Body of pancreas (tissue), 4 donors: ENCODE measurements around the gene SCUBE1. TPM values are rescaled to one million over a fixed set of nuclear protein-coding genes. Genes with fewer than 3 reads are reported as not detected.

Source experiments
- ATAC-seq: fragments of 150-250 bp; one replicate; pipeline ENCODE4 v1.9.1; 2016
- DNase-seq, 4 donors: peaks; one replicate each; pipeline ENCODE4 v3.0.0-alpha.2; 2019
- H3K27ac ChIP-seq, 4 donors: fragments of 200-600 bp; sonication (generic); 1 replicate in 3 of 4; 2 replicates in 1 of 4; pipeline versions ENCODE4 v1.5.1 to v1.6.1; 2016 to 2019; ENCODE audit warnings: mild to moderate bottlenecking in 1 of 4, mixed read lengths in 1 of 4, moderate library complexity in 1 of 4
- H3K27me3 ChIP-seq, 2 donors: fragments of 200-600 bp; sonication (generic); one replicate each; pipeline ENCODE4 v1.6.0; 2016; ENCODE audit warnings: mild to moderate bottlenecking in 1 of 2
- H3K36me3 ChIP-seq, 2 donors: fragments of 200-600 bp; sonication (generic); replicated peaks in 1 of 2; 2 replicates each; pipeline ENCODE4 v1.5.1; 2016; ENCODE audit warnings: low read depth in 2 of 2; ENCODE audit not compliant: insufficient read depth in 1 of 2
- H3K4me1 ChIP-seq: fragments of 200-600 bp; sonication (generic); one replicate; pipeline ENCODE4 v1.6.0; 2016
- H3K4me3 ChIP-seq, 2 donors: fragments of 200-600 bp; sonication (generic); 1 replicate in 1 of 2; 2 replicates in 1 of 2; pipeline ENCODE4 v1.5.1; 2016 to 2019
- H3K9me3 ChIP-seq, 3 donors: fragments of 200-600 bp; sonication (generic); 1 replicate in 2 of 3; 2 replicates in 1 of 3; pipeline ENCODE4 v1.5.1; 2016
- POLR2A ChIP-seq, 3 donors: fragments of 450-650 bp; IDR thresholded peaks; one replicate each; pipeline ENCODE4 v1.6.1; 2016; ENCODE audit warnings: antibody characterized with exemption in 3 of 3, mild to moderate bottlenecking in 2 of 3
- WGBS, 2 donors: methylation state at CpG; one replicate each; pipeline ENCODE4 v1.1.5; 2017; 5-methylcytosine and 5-hydroxymethylcytosine counted together
- intact Hi-C: fragments of 100-400 bp; cut with DNase I; formaldehyde crosslinking; loops from one replicate; pipeline ENCODE4 v1.15.1; 2023
- total RNA-seq, 2 donors: library from RNA; depleted of rRNA; stranded (reverse); fragments of >200 nt; gene quantifications; one replicate each; pipeline ENCODE4 v1.1.0, GENCODE V29; 2016
- TF ChIP-seq, protein P1 (sequence below), 7 experiments: fragments of 450-650 bp in 4 of 7; fragments of 200-600 bp in 3 of 7; sonication (generic) in 3 of 7; IDR thresholded peaks; one replicate each; pipeline ENCODE4 v1.5.1; 2016 to 2019; ENCODE audit warnings: antibody characterized with exemption in 7 of 7

SCUBE1 gene
- total RNA-seq, 2 donors from 2014 or later = under 0.01 to 0.26 TPM

DNA sequence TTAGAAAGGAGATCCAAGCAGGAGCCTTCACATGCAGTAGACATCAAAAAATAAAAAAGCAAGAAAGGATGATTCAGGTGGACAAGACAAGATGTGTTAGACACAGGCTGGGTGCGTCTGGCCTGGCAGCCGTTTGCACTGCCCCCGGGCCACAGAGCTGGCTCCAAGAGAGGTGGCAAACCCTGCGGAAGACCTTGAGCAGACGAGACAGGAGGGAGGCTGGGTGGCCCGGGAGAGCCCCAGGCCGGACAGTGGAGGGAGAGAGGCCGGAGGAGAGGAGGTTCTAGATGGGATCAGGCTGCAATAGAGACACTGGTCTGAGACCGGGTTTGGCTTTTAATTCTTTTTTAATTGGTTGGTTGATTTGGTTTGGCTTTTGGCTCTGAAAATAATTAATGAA is 86.6 kb downstream of the SCUBE1 start:
- H3K4me1 ChIP-seq = no peaks in the 10 kb centered on the region
- H3K27me3 ChIP-seq = no peaks in the 10 kb centered on the region

DNA sequence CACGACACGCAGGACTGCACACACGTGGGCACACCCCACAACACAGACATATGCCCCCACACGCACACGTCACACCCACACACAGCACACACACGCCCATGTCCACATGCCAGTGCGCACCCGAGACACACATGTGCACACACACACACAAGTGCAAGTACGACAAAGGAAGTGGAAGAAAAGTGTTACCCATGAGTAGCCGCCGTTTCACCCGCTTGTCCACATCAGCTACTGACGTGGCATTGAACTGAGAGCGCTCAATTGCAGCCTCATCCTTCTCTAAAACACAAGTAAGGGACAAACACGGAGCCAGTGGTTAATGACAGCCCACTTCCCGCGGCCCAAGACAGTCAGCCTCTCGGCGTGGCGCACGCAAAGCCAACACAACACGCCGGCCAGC is 87.9 kb downstream of the SCUBE1 start:
- Histone ChIP-seq H3K4me1 (no peaks in the 10 kb centered on the region), H3K27me3 (no peaks in the 10 kb centered on the region), H3K9me3 (no peaks in the 10 kb centered on the region), H3K36me3 (no peaks in the 10 kb centered on the region), H3K27ac (no peak overlapping the region), H3K4me3 (no peak overlapping the region)
- intact Hi-C loops = no loop called here
- ATAC-seq = no peak
- no peak for DNase-seq
- 64 to 66% methylated on average over 21 to 23 of the region's 23 CpGs for WGBS, 2 donors
- TF ChIP-seq POLR2A (IDR thresholded peaks at IDR 0.05) = no peak
- TF ChIP-seq, protein P1, sequence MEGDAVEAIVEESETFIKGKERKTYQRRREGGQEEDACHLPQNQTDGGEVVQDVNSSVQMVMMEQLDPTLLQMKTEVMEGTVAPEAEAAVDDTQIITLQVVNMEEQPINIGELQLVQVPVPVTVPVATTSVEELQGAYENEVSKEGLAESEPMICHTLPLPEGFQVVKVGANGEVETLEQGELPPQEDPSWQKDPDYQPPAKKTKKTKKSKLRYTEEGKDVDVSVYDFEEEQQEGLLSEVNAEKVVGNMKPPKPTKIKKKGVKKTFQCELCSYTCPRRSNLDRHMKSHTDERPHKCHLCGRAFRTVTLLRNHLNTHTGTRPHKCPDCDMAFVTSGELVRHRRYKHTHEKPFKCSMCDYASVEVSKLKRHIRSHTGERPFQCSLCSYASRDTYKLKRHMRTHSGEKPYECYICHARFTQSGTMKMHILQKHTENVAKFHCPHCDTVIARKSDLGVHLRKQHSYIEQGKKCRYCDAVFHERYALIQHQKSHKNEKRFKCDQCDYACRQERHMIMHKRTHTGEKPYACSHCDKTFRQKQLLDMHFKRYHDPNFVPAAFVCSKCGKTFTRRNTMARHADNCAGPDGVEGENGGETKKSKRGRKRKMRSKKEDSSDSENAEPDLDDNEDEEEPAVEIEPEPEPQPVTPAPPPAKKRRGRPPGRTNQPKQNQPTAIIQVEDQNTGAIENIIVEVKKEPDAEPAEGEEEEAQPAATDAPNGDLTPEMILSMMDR (IDR thresholded peaks at IDR 0.05) = no peak

More for the DNA sequence above, 86.6 kb downstream of the SCUBE1 start:
- Histone ChIP-seq H3K36me3 (no peaks in the 10 kb centered on the region), H3K4me3 (no peak overlapping the region), H3K27ac (no peak overlapping the region), H3K9me3 (no peaks in the 10 kb centered on the region)
- intact Hi-C loops = no loop called here
- DNase-seq = no peak
- no peak for TF ChIP-seq POLR2A (IDR thresholded peaks at IDR 0.05)
- TF ChIP-seq, protein P1 (IDR thresholded peaks at IDR 0.05) = no peak
- ATAC-seq = no peak
- WGBS, 2 donors = 58 to 62% methylated on average over 9 of the region's 9 CpGs

DNA sequence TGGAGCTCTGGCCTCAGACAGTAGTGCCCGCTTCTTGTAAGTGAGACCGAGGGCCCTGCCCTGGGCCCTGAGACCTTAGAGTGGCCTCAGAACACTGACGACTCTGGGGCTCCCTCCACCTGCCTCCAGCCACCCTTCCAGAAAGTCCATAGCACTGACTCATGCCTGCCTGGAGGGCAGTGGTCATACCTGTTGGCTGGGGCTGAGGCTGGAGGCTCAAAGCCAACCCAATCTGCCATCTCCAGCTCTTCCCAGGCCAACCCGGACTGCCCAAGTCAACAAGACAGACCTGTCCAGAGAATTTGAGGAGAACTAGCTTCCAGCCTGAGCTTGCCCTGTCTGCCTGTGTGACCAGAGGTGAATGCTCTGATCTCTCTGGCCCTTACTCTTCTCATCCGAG is 89.3 kb downstream of the SCUBE1 start:
- Histone ChIP-seq H3K36me3 (no peaks in the 10 kb centered on the region), H3K27me3 (no peaks in the 10 kb centered on the region), H3K27ac (no peak overlapping the region), H3K9me3 (no peaks in the 10 kb centered on the region), H3K4me1 (no peaks in the 10 kb centered on the region), H3K4me3 (no peak overlapping the region)
- intact Hi-C loops = no loop called here
- TF ChIP-seq, protein P1 (IDR thresholded peaks at IDR 0.05) = no peak
- no peak for TF ChIP-seq POLR2A (IDR thresholded peaks at IDR 0.05)
- ATAC-seq = no peak
- DNase-seq = no peak
- WGBS, 2 donors = 72 to 80% methylated on average over 2 to 5 of the region's 5 CpGs

DNA sequence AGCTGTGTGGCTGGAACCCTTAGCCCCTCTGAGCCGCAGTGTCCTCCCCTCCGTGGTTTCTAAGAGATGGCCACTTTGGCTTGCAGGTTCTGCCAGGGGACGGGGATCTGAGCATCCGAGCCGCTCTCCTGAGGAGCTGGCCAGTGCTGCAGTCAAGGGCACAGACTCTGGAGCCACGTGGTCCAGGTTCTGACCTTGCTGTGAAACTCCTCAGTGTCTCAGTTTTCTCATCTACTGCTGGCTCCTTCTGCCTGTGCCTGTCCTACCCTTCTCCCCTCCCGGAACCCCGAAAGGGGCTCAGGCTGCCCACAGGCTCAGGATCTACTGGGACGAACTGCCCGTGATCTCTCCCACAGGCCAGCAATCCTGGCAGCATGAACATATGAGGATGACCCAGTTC is 90.9 kb downstream of the SCUBE1 start:
- Histone ChIP-seq H3K9me3 (no peaks in the 10 kb centered on the region), H3K36me3 (no peaks in the 10 kb centered on the region), H3K4me1 (no peaks in the 10 kb centered on the region), H3K27ac (no peak overlapping the region), H3K27me3 (no peaks in the 10 kb centered on the region), H3K4me3 (no peak overlapping the region)
- TF ChIP-seq, protein P1 (IDR thresholded peaks at IDR 0.05) = no peak
- no peak for TF ChIP-seq POLR2A (IDR thresholded peaks at IDR 0.05)
- ATAC-seq (no peak), DNase-seq (no peak)
- WGBS, 2 donors = 46 to 60% methylated on average over 6 to 10 of the region's 10 CpGs
- intact Hi-C loops = no loop called here

DNA sequence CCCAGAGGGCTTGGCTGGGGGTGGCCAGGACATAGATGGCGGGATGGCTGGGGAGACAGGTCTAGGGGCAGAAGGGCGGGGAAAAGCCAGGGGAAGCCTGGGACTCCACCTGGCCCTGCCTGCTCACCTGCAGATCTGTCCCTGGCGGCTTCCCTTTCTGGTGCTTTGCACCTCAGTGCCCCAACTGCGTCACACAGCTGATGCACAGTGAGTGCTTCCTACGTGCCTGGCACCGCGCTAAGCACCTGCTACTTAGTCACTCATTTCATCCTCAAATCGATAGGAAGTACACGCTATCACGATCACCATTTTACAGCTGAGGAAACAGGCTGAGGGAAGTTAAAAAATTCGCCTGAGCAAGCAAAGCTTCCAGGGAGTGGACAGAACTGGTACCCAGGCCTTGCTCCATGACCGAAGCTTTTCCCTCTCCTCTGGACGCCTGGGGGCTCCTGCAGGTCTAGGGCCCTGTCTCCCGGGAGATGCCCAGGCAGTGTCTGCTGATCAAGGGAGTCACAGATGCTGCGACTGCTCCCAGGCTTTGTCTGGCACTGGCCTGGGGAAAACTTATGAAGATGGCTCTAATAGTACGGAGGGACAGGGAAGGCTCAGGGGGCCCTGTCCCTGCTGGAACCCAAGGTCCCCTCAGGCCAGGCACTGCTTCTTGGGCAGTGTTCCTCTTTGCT is 93.2 kb downstream of the SCUBE1 start:
- no peaks in the 10 kb centered on the region for H3K27me3 ChIP-seq
- no peaks in the 10 kb centered on the region for H3K36me3 ChIP-seq
- no peaks in the 10 kb centered on the region for H3K4me1 ChIP-seq
- no peak overlapping the region for H3K27ac ChIP-seq
- H3K4me3 ChIP-seq = no peak overlapping the region
- TF ChIP-seq POLR2A (IDR thresholded peaks at IDR 0.05) = no peak
- TF ChIP-seq, protein P1 (IDR thresholded peaks at IDR 0.05) = no peak
- DNase-seq (no peak), ATAC-seq (no peak)
- intact Hi-C loops = no loop called here
- no peaks in the 10 kb centered on the region for H3K9me3 ChIP-seq
- 70 to 77% methylated on average over 14 to 16 of the region's 16 CpGs for WGBS, 2 donors
